Lung microvascular endothelial cell (primary cell): Measurements from ENCODE around the gene NRCAM. TPM values are rescaled to one million over a fixed set of nuclear protein-coding genes. Genes with fewer than 3 reads are reported as not detected.

Experiments
- DNase-seq, 2 donors: peaks; one replicate each; pipeline versions ENCODE4 v3.0.0 to v3.0.0-alpha.2; 2010; ENCODE audit warnings: low read depth in 2 of 2
- total RNA-seq: library from RNA; depleted of rRNA; stranded (reverse); fragments of >200 nt; gene quantifications from 2 replicates; pipeline ENCODE4 v1.2.1, GENCODE V29; 2014

NRCAM gene
- total RNA-seq, 1 donor from 2014 or later = 1.2 TPM

- no peak for DNase-seq
Observed at GRCh38 chr7:108248418-108248817, 207.8 kb downstream of the NRCAM start.

GRCh38 chr7:108247614-108248013 lies 208.6 kb downstream of the NRCAM start:
- peak; percentile 21 to 63 for DNase-seq

- peak; percentile 47 to 88 for DNase-seq
Observed at GRCh38 chr7:108246227-108246837, 209.9 kb downstream of the NRCAM start.

- DNase-seq = no peak
Observed at GRCh38 chr7:108245523-108246226, 210.6 kb downstream of the NRCAM start.

GRCh38 chr7:108244110-108244509 lies 212.1 kb downstream of the NRCAM start:
- DNase-seq = no peak

- no peak for DNase-seq
Observed at GRCh38 chr7:108239501-108240225, 216.6 kb downstream of the NRCAM start.

GRCh38 chr7:108236681-108237415 lies 219.4 kb downstream of the NRCAM start:
- peak in 1 of 2 donors; percentile 37 for DNase-seq

- DNase-seq = peak in 1 of 2 donors; percentile 38
Observed at GRCh38 chr7:108235451-108236061, 220.7 kb downstream of the NRCAM start.

- no peak for DNase-seq
Observed at GRCh38 chr7:108234971-108235450, 221.2 kb downstream of the NRCAM start.

GRCh38 chr7:108234281-108234680 lies 222.0 kb downstream of the NRCAM start:
- DNase-seq = peak; percentile 69 to 77

- DNase-seq = no peak
Observed at GRCh38 chr7:108232076-108232475, 224.2 kb downstream of the NRCAM start.

- DNase-seq = no peak
Observed at GRCh38 chr7:108231221-108231620, 225.0 kb downstream of the NRCAM start.

- DNase-seq = no peak
Observed at GRCh38 chr7:108227366-108227765, 228.9 kb downstream of the NRCAM start.

GRCh38 chr7:108226816-108227299 lies 229.4 kb downstream of the NRCAM start:
- no peak for DNase-seq

- DNase-seq = no peak
Observed at GRCh38 chr7:108225531-108226181, 230.6 kb downstream of the NRCAM start.

- DNase-seq = no peak
Observed at GRCh38 chr7:108224387-108224786, 231.8 kb downstream of the NRCAM start.

GRCh38 chr7:108222236-108222892 lies 233.9 kb downstream of the NRCAM start:
- DNase-seq = peak in 1 of 2 donors; percentile 89

GRCh38 chr7:108211382-108212201 lies 244.6 kb downstream of the NRCAM start:
- DNase-seq = peak; percentile 68 to 86

- no peak for DNase-seq
Observed at GRCh38 chr7:108210796-108211195, 245.4 kb downstream of the NRCAM start.
